GM12865 (cell line): ENCODE data around the gene TIGD7.

ENCODE experiments used
- DNase-seq: peaks from one replicate; pipeline ENCODE4 v3.0.0; 2010; ENCODE audit warnings: low read depth
- H3K4me3 ChIP-seq: 2 replicates; pipeline ENCODE4 v1.5.1; 2011; ENCODE audit warnings: mild to moderate bottlenecking, low read depth, low read length, control low read depth
- TF ChIP-seq, protein P1 (sequence below): IDR thresholded peaks from 2 replicates; pipeline ENCODE4 v1.5.1; 2011; ENCODE audit warnings: low read length, control low read depth, low read depth, inconsistent platforms; ENCODE audit not compliant: insufficient read depth; ENCODE audit errors: missing control alignments

TIGD7 gene

DNA sequence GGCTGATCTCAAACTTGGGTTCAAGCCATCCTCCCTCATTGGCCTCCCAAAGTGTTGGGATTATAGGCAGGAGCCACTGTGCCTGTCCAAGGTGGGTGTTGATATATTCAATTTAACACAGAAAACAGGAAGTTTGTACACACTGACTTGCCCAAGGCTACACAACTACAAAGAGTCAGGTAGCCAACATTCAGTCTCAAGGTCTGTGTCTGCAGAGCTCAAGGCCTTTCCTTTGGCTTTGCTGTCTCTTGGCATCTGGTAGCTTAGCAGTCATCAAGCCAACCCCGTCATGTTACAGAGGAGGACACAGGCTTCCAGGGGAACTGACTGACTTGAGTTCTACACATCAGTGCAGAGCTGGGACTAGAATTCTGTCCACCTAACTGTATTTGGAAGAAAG lies 36.9 kb downstream of the TIGD7 start:
- no peak for DNase-seq
- TF ChIP-seq, protein P1, sequence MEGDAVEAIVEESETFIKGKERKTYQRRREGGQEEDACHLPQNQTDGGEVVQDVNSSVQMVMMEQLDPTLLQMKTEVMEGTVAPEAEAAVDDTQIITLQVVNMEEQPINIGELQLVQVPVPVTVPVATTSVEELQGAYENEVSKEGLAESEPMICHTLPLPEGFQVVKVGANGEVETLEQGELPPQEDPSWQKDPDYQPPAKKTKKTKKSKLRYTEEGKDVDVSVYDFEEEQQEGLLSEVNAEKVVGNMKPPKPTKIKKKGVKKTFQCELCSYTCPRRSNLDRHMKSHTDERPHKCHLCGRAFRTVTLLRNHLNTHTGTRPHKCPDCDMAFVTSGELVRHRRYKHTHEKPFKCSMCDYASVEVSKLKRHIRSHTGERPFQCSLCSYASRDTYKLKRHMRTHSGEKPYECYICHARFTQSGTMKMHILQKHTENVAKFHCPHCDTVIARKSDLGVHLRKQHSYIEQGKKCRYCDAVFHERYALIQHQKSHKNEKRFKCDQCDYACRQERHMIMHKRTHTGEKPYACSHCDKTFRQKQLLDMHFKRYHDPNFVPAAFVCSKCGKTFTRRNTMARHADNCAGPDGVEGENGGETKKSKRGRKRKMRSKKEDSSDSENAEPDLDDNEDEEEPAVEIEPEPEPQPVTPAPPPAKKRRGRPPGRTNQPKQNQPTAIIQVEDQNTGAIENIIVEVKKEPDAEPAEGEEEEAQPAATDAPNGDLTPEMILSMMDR, result no peak
- H3K4me3 ChIP-seq, result no peak overlapping the region

DNA sequence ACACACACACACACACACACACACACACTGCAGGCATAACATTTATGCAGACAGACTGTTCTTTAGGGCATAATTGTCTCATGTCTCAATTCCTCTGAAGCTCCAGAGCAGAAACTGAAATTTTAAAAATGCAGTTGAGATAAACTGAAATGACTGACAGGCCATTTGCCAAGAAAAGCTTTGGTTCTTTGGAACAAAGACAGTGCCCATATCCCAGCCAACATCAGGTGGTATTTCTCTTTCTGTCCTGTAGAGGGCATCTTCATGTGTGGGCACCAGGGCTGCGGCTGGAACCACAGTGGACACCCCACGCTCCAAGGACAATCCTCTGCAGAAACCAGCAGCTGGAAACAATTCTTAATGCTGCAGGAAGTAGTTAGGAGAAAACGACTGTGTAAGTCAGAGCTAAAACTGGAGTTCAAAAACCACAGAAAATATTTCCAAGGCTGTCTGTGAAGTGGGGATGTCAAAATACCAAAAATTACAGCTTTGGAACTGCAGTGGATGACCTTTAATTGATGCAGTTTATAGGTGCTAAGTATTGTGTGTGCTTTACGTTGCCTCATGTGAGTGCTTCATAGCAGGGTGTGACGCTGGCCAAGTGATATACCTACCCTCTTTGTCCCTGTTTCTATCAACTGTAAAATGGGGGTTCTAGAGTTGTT lies 38.2 kb downstream of the TIGD7 start:
- TF ChIP-seq, protein P1, result peak; percentile 29
- DNase-seq, result no peak
- no peak overlapping the region for H3K4me3 ChIP-seq

DNA sequence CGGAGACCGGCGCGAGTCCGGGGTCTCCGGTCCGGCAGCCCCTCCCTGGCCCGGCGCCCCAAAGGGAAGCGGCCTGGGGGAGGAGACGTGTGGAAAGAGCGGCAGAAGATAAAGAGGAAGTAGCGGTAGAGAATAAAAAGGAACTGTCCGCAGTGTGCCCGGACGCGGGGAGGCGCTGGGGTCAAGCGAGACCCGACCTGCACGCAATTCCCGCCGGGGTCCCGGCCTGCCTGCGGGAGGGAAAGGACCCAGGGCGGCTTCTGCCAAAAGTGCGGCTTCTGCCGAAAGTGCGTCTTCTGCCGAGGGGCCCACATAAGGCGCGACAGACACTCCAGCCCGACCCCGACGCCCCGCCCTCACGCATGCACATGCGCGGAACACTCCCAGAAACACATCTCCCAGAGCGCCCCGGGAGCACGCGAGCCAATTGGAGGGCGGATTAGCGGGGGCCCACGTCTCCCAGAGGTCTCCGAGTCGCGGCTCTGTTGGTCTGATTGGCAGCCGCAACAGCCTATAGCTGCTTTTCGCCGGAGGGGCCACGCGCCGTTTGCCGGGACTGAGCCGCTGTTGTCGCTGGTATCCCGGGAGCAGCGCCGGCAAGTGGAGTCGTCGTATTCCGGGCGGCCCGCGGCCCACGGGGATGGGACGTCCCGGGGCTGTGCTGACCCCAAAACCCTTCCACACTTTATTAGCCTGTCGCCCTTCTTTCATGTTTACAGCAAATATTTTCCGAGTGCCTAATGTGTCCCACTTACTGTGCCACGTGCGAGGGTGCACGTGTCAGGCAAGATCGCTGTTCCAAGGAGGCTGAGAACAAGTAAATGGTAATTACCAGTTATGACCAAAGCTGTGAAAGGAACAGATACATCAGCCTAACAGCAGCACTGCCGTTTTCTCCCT lies 40.8 kb downstream of the TIGD7 start:
- TF ChIP-seq, protein P1, result peak; percentile 36
- peak; percentile 99 for DNase-seq

DNA sequence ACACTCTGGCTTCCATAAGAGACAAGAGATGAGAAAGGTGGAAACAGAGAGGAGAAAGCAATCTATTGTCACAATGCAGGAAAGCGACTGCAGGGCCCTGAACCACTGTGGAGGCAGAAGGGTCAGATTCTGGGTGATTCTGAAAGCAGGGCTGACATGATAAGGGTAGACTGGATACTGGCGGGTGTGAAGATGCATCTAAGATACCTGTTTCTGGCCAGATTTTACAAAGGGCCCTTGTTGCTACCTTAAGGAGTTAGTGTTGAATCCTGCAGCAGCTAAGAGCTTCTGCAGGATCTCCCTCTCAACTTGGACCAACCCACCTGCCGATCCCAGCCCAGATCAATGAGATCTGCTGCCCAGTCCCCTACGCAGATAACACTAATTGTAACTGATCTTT lies 42.7 kb downstream of the TIGD7 start:
- no peak overlapping the region for H3K4me3 ChIP-seq
- DNase-seq, result no peak
- TF ChIP-seq, protein P1, result no peak

More for the DNA sequence above, 40.8 kb downstream of the TIGD7 start:
- H3K4me3 ChIP-seq, result peak overlapping the region; percentile 67

DNA sequence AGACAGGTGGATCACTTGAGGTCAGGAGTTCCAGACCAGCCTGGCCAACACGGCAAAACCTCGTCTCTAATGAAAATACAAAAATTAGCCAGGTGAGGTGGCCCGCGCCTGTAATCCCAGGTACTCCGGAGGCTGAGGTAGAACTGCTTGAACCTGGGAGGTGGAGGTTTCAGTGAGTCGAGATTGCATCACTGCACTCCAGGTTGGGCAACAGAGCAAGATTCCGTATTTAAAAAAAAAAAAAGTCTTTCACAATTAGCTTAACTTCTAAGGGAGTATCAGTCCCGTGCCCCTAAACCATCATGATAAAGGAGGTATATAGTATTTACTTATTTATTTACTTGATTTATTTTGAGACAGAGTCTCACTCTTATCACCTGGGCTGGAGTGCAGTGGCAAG lies 45.4 kb downstream of the TIGD7 start:
- DNase-seq, result no peak
- TF ChIP-seq, protein P1, result no peak
- H3K4me3 ChIP-seq, result no peak overlapping the region

DNA sequence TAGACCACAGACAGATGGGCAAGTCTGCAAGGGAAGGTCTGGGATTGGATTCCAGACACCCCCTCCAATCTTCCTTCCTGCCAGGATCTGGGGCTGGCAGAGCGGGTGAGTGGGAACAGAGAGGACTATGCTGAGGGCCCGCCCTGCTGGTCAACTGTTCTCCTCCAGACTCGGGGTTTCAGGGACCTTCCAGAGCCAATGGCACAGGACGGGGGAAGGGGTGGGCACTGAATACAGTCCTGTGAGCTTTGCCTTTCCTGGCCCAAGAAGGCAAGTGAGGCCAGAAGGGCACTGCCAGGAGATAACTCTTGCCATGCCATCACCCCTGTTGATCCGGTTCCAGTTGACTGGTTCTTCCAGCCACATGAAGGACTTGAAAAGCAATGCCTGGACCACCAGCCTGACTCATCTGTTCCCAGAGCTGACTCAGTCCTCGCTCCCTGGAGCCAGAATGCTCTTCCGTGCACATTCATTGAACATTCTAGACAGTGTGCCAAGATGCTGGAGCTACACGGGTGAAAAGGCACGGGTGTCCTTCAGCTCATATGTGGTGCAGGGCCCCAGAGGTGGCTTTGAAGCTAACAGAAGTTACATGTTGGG lies 48.3 kb downstream of the TIGD7 start:
- TF ChIP-seq, protein P1, result no peak
- H3K4me3 ChIP-seq, result no peak overlapping the region
- DNase-seq, result no peak
